Measurements from ENCODE around the gene POLD1.
A peak's percentile ranks its signal among the peaks of the same experiment; 100 is the strongest.

POLD1 gene

GRCh38 chr19:50427318-50427925 is 43.3 kb downstream of the POLD1 start:
- peak overlapping the region; percentile 24 for H3K4me3 ChIP-seq (ENCODE audit: low read depth, low read length)
- DNase-seq = no peak
- in situ Hi-C loops (cut with HindIII; ENCODE audit: low pct_ligation_motif_present, low sequenced_read_pairs) = no loop called here

GRCh38 chr19:50427997-50428425 is 43.9 kb downstream of the POLD1 start:
- DNase-seq = peak; percentile 73
- Histone ChIP-seq H3K36me3 (replicated peaks) (no peaks in the 10 kb centered on the region), H3K4me3 (ENCODE audit: low read depth, low read length) (peak overlapping the region; percentile 24), H3K27me3 (replicated peaks) (peaks cover 14% of the 10 kb centered on the region), H3K27ac (no peak overlapping the region)
- in situ Hi-C loops (cut with HindIII; ENCODE audit: low pct_ligation_motif_present, low sequenced_read_pairs) = no loop called here
- no peak for TF ChIP-seq CTCF (IDR thresholded peaks at IDR 0.05; ENCODE audit: low read depth, low read length, missing control alignments)

More at GRCh38 chr19:50427318-50427925, 43.3 kb downstream of the POLD1 start:
- no peak overlapping the region for H3K27ac ChIP-seq
- H3K36me3 ChIP-seq (replicated peaks) = no peaks in the 10 kb centered on the region
- no peak for TF ChIP-seq CTCF (IDR thresholded peaks at IDR 0.05; ENCODE audit: low read depth, low read length, missing control alignments)
- peaks cover 8% of the 10 kb centered on the region for H3K27me3 ChIP-seq (replicated peaks)

- DNase-seq = no peak
- no peak for TF ChIP-seq CTCF (IDR thresholded peaks at IDR 0.05; ENCODE audit: low read depth, low read length, missing control alignments)
- H3K27me3 ChIP-seq (replicated peaks) = peaks cover 19% of the 10 kb centered on the region
- in situ Hi-C loops (cut with HindIII; ENCODE audit: low pct_ligation_motif_present, low sequenced_read_pairs) = no loop called here
- H3K36me3 ChIP-seq (replicated peaks) = no peaks in the 10 kb centered on the region
- no peak overlapping the region for H3K27ac ChIP-seq
- no peak overlapping the region for H3K4me3 ChIP-seq (ENCODE audit: low read depth, low read length)
Measured at GRCh38 chr19:50428772-50429463, 44.8 kb downstream of the POLD1 start.

GRCh38 chr19:50430888-50431342 is 46.8 kb downstream of the POLD1 start:
- H3K27ac ChIP-seq = no peak overlapping the region
- H3K27me3 ChIP-seq (replicated peaks) = peaks cover 22% of the 10 kb centered on the region
- no peak overlapping the region for H3K4me3 ChIP-seq (ENCODE audit: low read depth, low read length)
- TF ChIP-seq CTCF (IDR thresholded peaks at IDR 0.05; ENCODE audit: low read depth, low read length, missing control alignments) = no peak
- no peaks in the 10 kb centered on the region for H3K36me3 ChIP-seq (replicated peaks)
- in situ Hi-C loops (cut with HindIII; ENCODE audit: low pct_ligation_motif_present, low sequenced_read_pairs) = no loop called here
- no peak for DNase-seq

GRCh38 chr19:50431343-50432220 is 47.4 kb downstream of the POLD1 start:
- in situ Hi-C loops (cut with HindIII; ENCODE audit: low pct_ligation_motif_present, low sequenced_read_pairs) = no loop called here
- Histone ChIP-seq H3K27ac (no peak overlapping the region), H3K27me3 (replicated peaks) (peaks cover 22% of the 10 kb centered on the region), H3K4me3 (ENCODE audit: low read depth, low read length) (peak overlapping the region; percentile 57), H3K36me3 (replicated peaks) (no peaks in the 10 kb centered on the region)
- DNase-seq = peak; percentile 59
- TF ChIP-seq CTCF (IDR thresholded peaks at IDR 0.05; ENCODE audit: low read depth, low read length, missing control alignments) = no peak

All from brain microvascular endothelial cell (primary cell).